ENCODE data around the gene RGS3.
A peak's percentile ranks its signal among the peaks of the same experiment; 100 is the strongest.

Gene RGS3

DNA sequence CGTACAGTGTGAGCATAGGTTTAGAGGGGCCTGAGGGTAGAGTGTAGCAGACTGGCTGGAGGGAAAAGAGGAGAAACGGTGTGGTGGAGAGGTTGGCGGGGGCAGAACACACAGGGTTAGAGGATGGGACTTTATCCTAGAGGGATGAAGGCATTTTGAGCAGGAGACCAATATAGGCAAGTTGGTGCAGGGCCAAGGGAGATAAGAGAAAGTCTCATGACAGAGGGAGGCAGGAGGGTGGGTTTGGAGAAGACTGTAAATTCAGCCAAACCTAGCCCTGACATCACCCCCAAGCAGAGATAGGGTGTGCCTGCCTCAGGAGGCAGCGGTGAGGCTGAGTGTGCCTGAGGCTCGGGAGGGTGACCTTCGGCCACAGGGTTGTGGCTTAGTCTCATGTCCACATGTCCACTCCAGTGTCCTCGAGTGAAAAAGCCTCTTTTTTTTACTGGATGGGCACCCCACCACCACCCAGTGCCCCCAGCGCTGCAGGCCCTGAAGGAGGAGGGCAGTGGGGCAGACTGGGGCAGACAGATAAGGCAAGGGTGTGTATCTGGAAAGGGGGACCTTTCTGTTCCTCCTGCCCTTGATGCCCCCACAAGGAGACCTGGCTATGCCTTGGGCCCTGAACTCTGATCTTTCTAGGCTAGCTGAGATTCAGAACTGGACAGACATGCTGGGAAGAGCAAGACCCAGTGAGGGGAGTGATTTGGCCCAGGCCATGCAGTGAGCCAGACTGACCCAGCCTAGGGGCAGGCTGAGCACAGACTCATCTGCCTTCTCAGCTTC, 108.7 kb downstream of the RGS3 start:
- Histone ChIP-seq H3K4me3 (ENCODE audit: low read depth in 1 of 2, low read length in 2 of 2) (no peak overlapping the region), H3K27ac (ENCODE audit: low read depth, low read length) (no peak overlapping the region), H3K9ac (ENCODE audit: low read length) (no peak overlapping the region), H3K27me3 (ENCODE audit: control insufficient read depth in 1 of 2, insufficient read depth in 2 of 2, low read length in 2 of 2) (no peaks in the 10 kb centered on the region), H3K9me3 (ENCODE audit: low read length) (no peaks in the 10 kb centered on the region), H3K4me1 (ENCODE audit: insufficient read depth, low read length) (peaks cover 26% of the 10 kb centered on the region), H3K36me3 (ENCODE audit: insufficient read depth, low read length) (no peaks in the 10 kb centered on the region)

DNA sequence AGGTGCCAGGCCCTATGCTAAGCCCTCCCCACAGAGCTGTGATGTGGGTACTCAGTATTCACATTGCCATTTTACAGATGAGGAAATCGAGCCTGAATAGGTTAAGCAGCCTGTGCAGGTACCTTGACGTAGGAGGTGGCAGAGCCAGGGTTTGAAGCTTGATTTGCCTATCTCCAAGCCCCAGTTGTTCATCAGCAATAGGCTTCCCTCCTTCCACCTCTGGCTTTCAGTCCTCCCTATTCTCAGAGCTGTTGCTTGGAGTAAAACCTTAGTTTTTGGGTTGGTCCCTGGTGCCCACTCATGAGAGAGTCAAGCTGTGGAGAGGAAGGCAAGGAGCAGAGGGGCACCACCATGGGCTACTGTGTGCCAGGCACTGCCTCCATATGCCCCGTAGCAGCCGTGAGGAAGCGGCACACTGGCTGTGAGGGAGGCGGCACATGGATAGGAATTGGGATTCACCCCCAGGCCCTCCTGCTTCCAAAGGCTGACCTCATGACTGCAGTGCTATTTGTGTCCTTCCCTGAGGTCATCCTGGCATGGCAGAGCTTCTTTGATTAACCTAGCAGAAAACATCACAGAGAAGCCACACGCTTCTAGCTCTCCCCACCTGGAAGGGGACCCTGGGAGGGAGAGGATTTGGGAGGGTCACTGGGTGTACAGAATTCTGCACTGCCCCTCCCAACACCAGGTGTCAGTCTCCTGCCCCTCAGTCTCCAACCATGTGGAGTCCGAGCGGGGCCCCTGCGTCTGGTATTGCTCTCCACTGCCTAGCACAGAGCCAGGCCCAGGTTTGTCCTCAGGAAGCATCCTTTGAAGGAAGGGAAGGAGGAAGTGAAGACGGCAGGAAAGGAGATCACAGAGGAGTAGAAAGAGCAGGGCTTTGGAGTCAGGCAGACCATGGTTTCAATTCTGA, 109.8 kb downstream of the RGS3 start:
- Histone ChIP-seq H3K27ac (ENCODE audit: low read depth, low read length) (no peak overlapping the region), H3K36me3 (ENCODE audit: insufficient read depth, low read length) (no peaks in the 10 kb centered on the region), H3K4me1 (ENCODE audit: insufficient read depth, low read length) (peaks cover 20% of the 10 kb centered on the region), H3K27me3 (ENCODE audit: control insufficient read depth in 1 of 2, insufficient read depth in 2 of 2, low read length in 2 of 2) (no peaks in the 10 kb centered on the region), H3K9ac (ENCODE audit: low read length) (no peak overlapping the region), H3K9me3 (ENCODE audit: low read length) (no peaks in the 10 kb centered on the region), H3K4me3 (ENCODE audit: low read depth in 1 of 2, low read length in 2 of 2) (no peak overlapping the region)

DNA sequence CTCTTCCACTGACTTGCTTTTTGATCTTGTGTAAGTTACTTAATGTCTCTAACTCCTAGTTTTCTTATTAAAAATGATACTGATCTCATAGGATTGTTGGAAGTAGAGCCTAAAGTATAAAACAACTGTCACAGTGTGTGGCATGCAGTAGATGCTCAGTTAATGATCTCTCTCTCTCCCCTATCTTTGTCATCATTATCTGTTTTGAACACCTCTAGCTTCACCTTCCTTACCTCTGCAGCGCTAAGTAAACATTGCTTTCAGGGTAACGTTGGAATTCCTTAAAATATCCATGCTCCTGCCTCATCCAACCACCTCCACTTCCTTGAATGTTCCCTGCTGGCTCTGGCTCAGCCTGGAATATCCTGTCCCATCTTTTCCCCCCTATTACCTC, 110.4 kb downstream of the RGS3 start:
- Histone ChIP-seq H3K9ac (ENCODE audit: low read length) (no peak overlapping the region), H3K4me1 (ENCODE audit: insufficient read depth, low read length) (peaks cover 19% of the 10 kb centered on the region), H3K4me3 (ENCODE audit: low read depth in 1 of 2, low read length in 2 of 2) (no peak overlapping the region), H3K36me3 (ENCODE audit: insufficient read depth, low read length) (no peaks in the 10 kb centered on the region), H3K27ac (ENCODE audit: low read depth, low read length) (no peak overlapping the region), H3K27me3 (ENCODE audit: control insufficient read depth in 1 of 2, insufficient read depth in 2 of 2, low read length in 2 of 2) (no peaks in the 10 kb centered on the region), H3K9me3 (ENCODE audit: low read length) (no peaks in the 10 kb centered on the region)

DNA sequence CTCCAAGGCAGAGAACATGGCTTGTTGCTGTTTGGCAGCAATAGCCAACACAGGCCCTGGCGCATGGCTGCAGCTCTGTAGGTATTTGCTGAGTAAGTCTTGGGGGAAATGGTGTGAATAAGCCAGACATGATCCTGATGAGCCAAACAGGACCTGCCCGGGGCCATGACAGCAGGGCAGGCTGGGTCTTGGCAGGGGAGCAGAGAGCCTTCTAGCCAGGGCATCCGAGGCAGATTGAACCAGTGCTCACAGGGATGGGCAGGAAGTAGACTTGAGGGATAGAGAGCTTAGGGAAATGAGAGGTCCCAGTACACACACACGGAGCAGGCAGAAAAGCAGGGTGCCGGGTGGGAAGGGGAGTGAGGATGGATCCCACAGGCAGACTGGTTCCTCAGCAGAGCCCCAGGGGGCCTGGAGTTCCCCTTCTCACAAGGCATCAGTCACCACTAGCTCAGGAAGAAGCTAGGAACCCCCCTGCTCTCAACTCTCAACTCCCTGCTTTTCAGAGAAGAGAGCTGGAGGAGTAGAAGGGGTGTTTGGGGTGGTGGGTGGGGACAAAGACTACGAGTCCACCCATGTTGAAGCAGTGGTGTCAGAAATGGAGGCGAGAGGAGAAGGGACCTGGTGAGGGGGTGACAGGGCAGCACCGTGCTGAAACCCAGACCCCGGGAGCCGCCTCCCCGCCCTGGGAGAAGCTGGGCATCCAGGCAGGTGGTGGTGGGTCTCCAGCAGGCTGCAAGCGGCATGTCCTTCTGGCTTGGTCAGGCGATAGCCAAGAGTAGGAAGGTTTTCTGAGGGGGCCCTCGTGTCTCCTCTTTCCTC, 111.1 kb downstream of the RGS3 start:
- H3K4me1 ChIP-seq (ENCODE audit: insufficient read depth, low read length): peaks cover 22% of the 10 kb centered on the region
- no peak overlapping the region for H3K4me3 ChIP-seq (ENCODE audit: low read depth in 1 of 2, low read length in 2 of 2)
- no peak overlapping the region for H3K9ac ChIP-seq (ENCODE audit: low read length)
- no peaks in the 10 kb centered on the region for H3K9me3 ChIP-seq (ENCODE audit: low read length)
- H3K27ac ChIP-seq (ENCODE audit: low read depth, low read length): no peak overlapping the region
- no peaks in the 10 kb centered on the region for H3K27me3 ChIP-seq (ENCODE audit: control insufficient read depth in 1 of 2, insufficient read depth in 2 of 2, low read length in 2 of 2)
- H3K36me3 ChIP-seq (ENCODE audit: insufficient read depth, low read length): no peaks in the 10 kb centered on the region

DNA sequence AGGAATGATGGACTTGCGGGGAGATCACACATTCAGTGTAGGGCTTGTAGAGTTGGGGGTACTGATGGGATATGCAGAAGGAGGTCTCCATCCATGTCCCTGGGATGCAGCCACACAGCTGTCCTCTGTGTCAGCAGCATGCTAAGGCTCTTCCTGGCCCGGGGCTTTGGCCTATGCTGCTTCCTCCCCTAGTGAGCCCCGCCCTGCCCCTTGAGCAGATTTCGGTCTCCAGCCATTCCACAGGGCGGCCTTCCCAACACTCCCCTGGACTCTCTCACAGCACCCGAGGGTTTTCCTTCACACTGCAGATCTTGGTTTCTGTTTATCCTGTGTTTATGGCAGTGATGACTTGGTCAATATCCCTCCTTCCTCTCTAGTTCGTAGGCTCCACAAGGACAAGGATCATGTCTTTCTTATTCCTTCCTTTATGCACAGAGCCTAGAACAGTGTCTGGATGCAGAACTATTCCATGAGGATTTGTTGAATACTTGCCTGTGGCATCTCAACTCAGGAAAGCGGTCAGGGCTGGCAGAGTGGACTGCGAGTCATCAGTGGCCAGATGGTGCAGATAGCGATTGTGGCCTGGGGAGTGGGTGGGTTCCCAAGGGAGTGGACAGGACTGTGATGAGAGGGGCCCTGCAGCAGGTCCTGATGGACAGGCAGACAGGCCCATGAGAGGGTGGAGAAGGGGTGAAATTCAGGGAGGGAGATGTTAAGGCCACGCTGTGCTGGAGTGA, 114.2 kb downstream of the RGS3 start:
- H3K27me3 ChIP-seq (ENCODE audit: control insufficient read depth in 1 of 2, insufficient read depth in 2 of 2, low read length in 2 of 2): no peaks in the 10 kb centered on the region
- H3K4me1 ChIP-seq (ENCODE audit: insufficient read depth, low read length): peaks cover 48% of the 10 kb centered on the region
- H3K9me3 ChIP-seq (ENCODE audit: low read length): no peaks in the 10 kb centered on the region
- H3K9ac ChIP-seq (ENCODE audit: low read length): no peak overlapping the region
- H3K36me3 ChIP-seq (ENCODE audit: insufficient read depth, low read length): no peaks in the 10 kb centered on the region
- H3K27ac ChIP-seq (ENCODE audit: low read depth, low read length): no peak overlapping the region
- no peak overlapping the region for H3K4me3 ChIP-seq (ENCODE audit: low read depth in 1 of 2, low read length in 2 of 2)

DNA sequence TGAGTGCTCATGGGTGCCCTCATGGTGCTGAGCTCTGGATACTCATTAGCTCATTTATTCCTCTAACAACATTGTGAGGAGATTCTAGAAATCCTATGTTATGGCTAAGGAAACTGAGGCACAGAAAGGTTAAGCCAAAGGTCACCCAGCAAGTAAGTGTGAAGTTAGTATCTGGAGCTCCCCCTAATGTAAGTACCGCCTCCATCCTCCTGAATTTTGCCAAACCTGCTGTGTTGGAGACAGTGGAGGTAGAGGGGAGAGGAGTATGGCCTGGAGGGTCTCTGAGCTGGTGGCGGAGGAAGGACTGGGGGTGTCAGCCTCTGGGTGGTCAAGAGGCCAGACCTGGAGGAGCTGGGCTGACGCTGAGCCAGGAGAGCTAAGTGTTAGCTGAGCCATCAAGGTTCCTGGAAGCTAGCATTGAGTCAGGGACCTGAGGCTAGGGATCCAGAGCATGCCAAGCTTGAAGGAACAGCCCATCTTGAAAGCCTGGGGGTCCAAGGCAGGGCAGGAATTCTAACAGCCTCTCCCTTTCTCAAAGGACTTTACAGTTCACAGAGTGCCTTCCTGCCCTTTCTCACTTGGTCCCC, 114.8 kb downstream of the RGS3 start:
- H3K9me3 ChIP-seq (ENCODE audit: low read length): no peaks in the 10 kb centered on the region
- H3K4me1 ChIP-seq (ENCODE audit: insufficient read depth, low read length): peaks cover 48% of the 10 kb centered on the region
- H3K36me3 ChIP-seq (ENCODE audit: insufficient read depth, low read length): peaks cover 4% of the 10 kb centered on the region
- H3K27ac ChIP-seq (ENCODE audit: low read depth, low read length): peak overlapping the region; percentile 54
- no peak overlapping the region for H3K9ac ChIP-seq (ENCODE audit: low read length)
- H3K4me3 ChIP-seq (ENCODE audit: low read depth in 1 of 2, low read length in 2 of 2): no peak overlapping the region
- H3K27me3 ChIP-seq (ENCODE audit: control insufficient read depth in 1 of 2, insufficient read depth in 2 of 2, low read length in 2 of 2): no peaks in the 10 kb centered on the region

DNA sequence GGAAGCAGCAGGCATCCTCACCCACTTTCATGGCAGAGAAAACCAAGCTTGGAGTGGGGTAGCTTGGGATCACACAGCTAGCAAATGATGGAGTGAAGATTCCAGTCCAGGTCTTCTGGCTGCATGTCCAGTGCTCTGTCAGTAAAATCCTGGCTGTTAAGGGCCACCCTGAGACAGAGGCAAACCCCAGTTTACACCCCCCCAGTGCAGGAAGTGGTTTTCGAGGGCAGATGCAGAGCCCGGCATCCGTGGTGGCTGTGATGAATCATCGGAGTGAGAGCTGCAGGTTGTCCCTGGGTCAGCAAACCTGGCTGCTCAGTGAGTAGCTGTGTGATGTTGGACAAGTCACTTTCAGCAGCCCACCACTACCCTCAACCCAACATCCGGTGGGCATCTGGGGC, 115.4 kb downstream of the RGS3 start:
- H3K27ac ChIP-seq (ENCODE audit: low read depth, low read length): peak overlapping the region; percentile 54
- H3K4me1 ChIP-seq (ENCODE audit: insufficient read depth, low read length): peaks cover 47% of the 10 kb centered on the region
- H3K36me3 ChIP-seq (ENCODE audit: insufficient read depth, low read length): peaks cover 9% of the 10 kb centered on the region
- H3K9ac ChIP-seq (ENCODE audit: low read length): no peak overlapping the region
- no peaks in the 10 kb centered on the region for H3K27me3 ChIP-seq (ENCODE audit: control insufficient read depth in 1 of 2, insufficient read depth in 2 of 2, low read length in 2 of 2)
- H3K9me3 ChIP-seq (ENCODE audit: low read length): no peaks in the 10 kb centered on the region
- no peak overlapping the region for H3K4me3 ChIP-seq (ENCODE audit: low read depth in 1 of 2, low read length in 2 of 2)

DNA sequence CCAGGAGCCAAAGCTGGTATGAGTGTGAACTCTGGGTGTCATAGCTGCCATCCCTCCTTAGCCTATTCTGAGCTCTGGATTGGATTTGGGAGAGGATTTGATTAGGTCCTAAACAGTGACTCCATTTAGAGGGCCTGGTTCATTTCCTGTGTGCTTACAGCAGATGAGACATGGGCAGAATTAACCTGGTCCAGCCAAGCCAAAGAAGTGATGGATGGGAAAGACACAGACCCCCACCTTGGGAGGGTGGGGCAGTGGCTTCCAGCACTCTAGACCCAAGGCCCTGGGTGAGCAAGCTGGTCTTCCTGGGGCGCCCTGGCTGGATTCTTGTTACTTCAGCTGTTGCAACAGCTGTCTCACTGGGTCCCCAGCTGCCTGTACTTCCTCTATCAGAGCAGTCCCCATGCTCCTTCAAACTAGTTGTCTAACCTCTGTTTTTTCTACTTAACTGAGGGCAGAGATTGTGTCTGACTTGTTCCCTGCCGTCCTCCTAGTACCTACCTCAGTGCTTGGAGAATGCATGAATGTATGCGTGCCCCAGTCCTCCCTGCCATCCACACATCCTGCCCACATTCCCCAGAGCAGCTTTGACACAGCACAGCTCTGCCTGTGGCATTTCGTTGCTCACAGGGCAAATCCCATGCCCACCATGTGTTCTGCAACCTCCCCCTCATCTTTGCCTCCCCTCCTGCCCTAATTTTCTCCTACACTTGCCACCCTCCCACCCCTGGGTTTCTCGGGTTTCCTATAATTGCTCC, 115.9 kb downstream of the RGS3 start:
- Histone ChIP-seq H3K9me3 (ENCODE audit: low read length) (no peaks in the 10 kb centered on the region), H3K27me3 (ENCODE audit: control insufficient read depth in 1 of 2, insufficient read depth in 2 of 2, low read length in 2 of 2) (no peaks in the 10 kb centered on the region), H3K4me3 (ENCODE audit: low read depth in 1 of 2, low read length in 2 of 2) (no peak overlapping the region), H3K4me1 (ENCODE audit: insufficient read depth, low read length) (peaks cover 42% of the 10 kb centered on the region), H3K36me3 (ENCODE audit: insufficient read depth, low read length) (peaks cover 14% of the 10 kb centered on the region), H3K9ac (ENCODE audit: low read length) (peak overlapping the region; percentile 19), H3K27ac (ENCODE audit: low read depth, low read length) (peak overlapping the region; percentile 54)

DNA sequence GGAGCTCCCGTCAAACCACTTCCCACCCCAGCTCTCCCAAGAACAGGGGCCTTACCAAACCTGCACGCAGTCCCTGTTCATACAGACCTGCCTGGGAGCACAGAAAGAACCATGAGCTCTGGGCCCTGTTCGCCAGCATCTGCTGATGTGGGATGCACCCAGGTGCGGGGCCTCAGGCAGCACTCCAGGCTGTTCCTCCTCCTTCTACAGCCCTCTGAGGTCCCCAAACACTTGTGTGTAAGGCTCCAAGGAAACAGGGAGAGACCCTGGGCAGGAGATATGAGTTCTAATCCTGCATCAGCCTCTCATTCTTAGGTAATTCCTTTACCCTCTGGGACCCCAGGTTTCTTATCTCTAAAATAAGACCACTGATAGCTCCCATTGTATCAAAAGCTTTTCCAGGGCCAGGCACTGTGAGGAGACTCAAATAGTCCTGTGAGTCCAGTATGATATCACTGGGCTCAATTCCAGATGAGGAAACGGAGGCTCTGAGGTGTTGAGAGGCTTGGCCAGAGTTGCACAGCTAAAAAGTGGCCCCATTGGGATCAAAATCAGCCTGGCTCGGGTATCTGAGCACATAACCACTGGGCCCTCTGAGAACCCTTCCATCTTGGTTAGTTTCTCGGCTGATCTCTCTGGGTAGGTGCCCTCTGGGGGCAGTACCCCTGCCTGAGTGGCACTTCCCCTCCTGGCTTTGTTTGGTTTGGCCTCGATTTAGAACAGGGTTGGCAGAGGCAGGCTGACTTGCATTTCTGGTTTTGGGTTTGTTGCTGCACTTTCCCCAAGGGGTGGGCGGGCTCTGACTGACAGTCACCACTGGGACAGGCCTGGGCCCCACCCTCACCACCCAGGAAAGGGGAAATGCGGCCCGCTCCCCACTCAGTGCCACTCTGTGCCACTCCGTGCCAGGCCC, 116.8 kb downstream of the RGS3 start:
- no peaks in the 10 kb centered on the region for H3K27me3 ChIP-seq (ENCODE audit: control insufficient read depth in 1 of 2, insufficient read depth in 2 of 2, low read length in 2 of 2)
- H3K27ac ChIP-seq (ENCODE audit: low read depth, low read length): peak overlapping the region; percentile 54
- no peak overlapping the region for H3K4me3 ChIP-seq (ENCODE audit: low read depth in 1 of 2, low read length in 2 of 2)
- H3K9ac ChIP-seq (ENCODE audit: low read length): peak overlapping the region; percentile 19
- H3K9me3 ChIP-seq (ENCODE audit: low read length): no peaks in the 10 kb centered on the region
- peaks cover 39% of the 10 kb centered on the region for H3K4me1 ChIP-seq (ENCODE audit: insufficient read depth, low read length)
- H3K36me3 ChIP-seq (ENCODE audit: insufficient read depth, low read length): peaks cover 22% of the 10 kb centered on the region
